Smooth muscle cell (in vitro differentiated cells): ENCODE measurements around the gene POU2F1. TPM values are rescaled to one million over a fixed set of nuclear protein-coding genes. Genes with fewer than 3 reads are reported as not detected.

Experiments used
- DNase-seq: peaks from one replicate; lab custom pipeline; 2025; ENCODE audit not compliant: unreplicated experiment; lab: John Stamatoyannopoulos, UW
- H2AFZ ChIP-seq: fragments of 200-600 bp; sonication (generic); 2 replicates; pipeline ENCODE4 v1.6.0; 2016; ENCODE audit warnings: antibody characterized with exemption, low read depth, mild to moderate bottlenecking
- H3F3A ChIP-seq: fragments of 200-600 bp; sonication (generic); 2 replicates; pipeline ENCODE4 v1.6.0; 2017; ENCODE audit warnings: antibody characterized with exemption, low read depth
- H3K27ac ChIP-seq: fragments of 200-600 bp; sonication (generic); 2 replicates; pipeline ENCODE4 v1.5.1; 2016; ENCODE audit warnings: low read depth, mild to moderate bottlenecking
- H3K27me3 ChIP-seq: fragments of 200-600 bp; sonication (generic); 2 replicates; pipeline ENCODE4 v1.6.1; 2016; ENCODE audit warnings: low read depth, mild to moderate bottlenecking
- H3K36me3 ChIP-seq: fragments of 200-600 bp; sonication (generic); 2 replicates; pipeline ENCODE4 v1.5.1; 2016; ENCODE audit warnings: low read depth
- H3K4me1 ChIP-seq: fragments of 200-600 bp; sonication (generic); 2 replicates; pipeline ENCODE4 v1.5.1; 2016; ENCODE audit warnings: low read depth
- H3K4me2 ChIP-seq: fragments of 200-600 bp; sonication (generic); 2 replicates; pipeline ENCODE4 v1.6.0; 2016; ENCODE audit warnings: mild to moderate bottlenecking
- H3K4me3 ChIP-seq: fragments of 200-600 bp; sonication (generic); 2 replicates; pipeline ENCODE4 v1.5.1; 2016; ENCODE audit warnings: mild to moderate bottlenecking
- H3K79me2 ChIP-seq: fragments of 200-600 bp; sonication (generic); 2 replicates; pipeline ENCODE4 v1.6.0; 2016; ENCODE audit warnings: low read depth, mild to moderate bottlenecking
- H3K9ac ChIP-seq: fragments of 200-600 bp; sonication (generic); 2 replicates; pipeline ENCODE4 v1.6.0; 2016; ENCODE audit warnings: low read depth
- H3K9me3 ChIP-seq: fragments of 200-600 bp; sonication (generic); replicated peaks from 2 replicates; pipeline ENCODE4 v1.5.1; 2016; ENCODE audit warnings: low read depth
- H4K20me1 ChIP-seq: fragments of 200-600 bp; sonication (generic); 2 replicates; pipeline ENCODE4 v1.6.0; 2016; ENCODE audit warnings: low read depth
- CTCF ChIP-seq: fragments of 200-600 bp; sonication (generic); IDR thresholded peaks from 2 replicates; pipeline ENCODE4 v1.5.1; 2017; ENCODE audit warnings: borderline replicate concordance, mild to moderate bottlenecking, antibody characterized with exemption; ENCODE audit not compliant: insufficient read depth, poor library complexity, severe bottlenecking
- WGBS: methylation state at CpG from one replicate; pipeline ENCODE4 v1.1.7; 2016; ENCODE audit warnings: low lambda C conversion rate; 5-methylcytosine and 5-hydroxymethylcytosine counted together
- polyA plus RNA-seq: library from polyadenylated mRNA; unstranded; fragments of >200 nt; fragmentation: Nextera tagmentation; extraction: Ambion mirVana; gene quantifications from 2 replicates; pipeline ENCODE4 v1.2.1, GENCODE V29; 2016
- total RNA-seq: library from RNA; depleted of rRNA; stranded (reverse); fragments of >200 nt; gene quantifications from 2 replicates; pipeline ENCODE4 v1.2.3, GENCODE V29; 2014

The POU2F1 gene
- total and polyA plus RNA-seq, 2 experiments from 2014 or later: 5.3 to 15.6 TPM

DNA sequence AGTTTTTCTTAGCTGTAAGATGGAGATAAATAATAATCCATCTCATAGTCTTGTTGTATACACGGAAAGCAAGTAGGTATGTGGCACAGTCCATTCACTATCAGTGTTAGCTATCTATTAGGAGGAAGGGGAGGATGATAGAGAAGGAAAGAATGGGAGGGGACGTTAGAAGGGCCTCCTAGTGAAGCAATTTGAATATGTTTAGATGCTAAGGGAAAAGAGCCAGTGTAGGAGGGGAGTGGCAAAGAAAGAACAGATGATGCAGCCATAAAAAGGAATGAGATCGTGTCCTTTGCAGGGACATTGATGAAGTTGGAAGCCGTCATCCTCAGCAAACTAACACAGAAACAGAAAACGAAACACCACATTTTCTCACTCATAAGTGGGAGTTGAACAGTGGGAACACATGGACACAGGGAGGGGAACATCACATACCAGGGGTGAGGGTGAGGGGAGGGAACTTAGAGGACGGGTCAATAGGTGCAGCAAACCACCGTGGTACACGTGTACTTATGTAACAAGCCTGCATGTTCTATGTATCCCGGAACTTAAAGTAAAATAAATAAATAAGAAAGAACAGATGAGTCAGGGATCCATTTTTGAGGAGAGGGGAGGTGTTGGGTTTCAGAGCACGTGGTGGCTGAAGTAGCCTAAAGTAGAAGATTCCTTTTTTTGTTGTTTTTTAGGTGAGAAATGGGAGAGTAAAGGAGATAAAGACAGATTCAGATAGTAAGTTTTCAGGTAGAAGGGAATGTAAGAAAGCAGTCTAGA lies 124.1 kb downstream of the POU2F1 start:
- H3K79me2 ChIP-seq: no peaks in the 10 kb centered on the region
- no peak overlapping the region for H2AFZ ChIP-seq
- DNase-seq: no peak
- H3K27me3 ChIP-seq: no peaks in the 10 kb centered on the region
- 67% methylated on average over 10 of the region's 10 CpGs for WGBS
- no peaks in the 10 kb centered on the region for H3F3A ChIP-seq
- no peak for TF ChIP-seq CTCF
- H3K4me1 ChIP-seq: no peaks in the 10 kb centered on the region
- no peak overlapping the region for H3K9ac ChIP-seq
- H4K20me1 ChIP-seq: peaks cover 55% of the 10 kb centered on the region
- no peaks in the 10 kb centered on the region for H3K36me3 ChIP-seq
- no peak overlapping the region for H3K4me2 ChIP-seq
- H3K4me3 ChIP-seq: no peak overlapping the region
- no peak overlapping the region for H3K27ac ChIP-seq
- H3K9me3 ChIP-seq: no peaks in the 10 kb centered on the region

DNA sequence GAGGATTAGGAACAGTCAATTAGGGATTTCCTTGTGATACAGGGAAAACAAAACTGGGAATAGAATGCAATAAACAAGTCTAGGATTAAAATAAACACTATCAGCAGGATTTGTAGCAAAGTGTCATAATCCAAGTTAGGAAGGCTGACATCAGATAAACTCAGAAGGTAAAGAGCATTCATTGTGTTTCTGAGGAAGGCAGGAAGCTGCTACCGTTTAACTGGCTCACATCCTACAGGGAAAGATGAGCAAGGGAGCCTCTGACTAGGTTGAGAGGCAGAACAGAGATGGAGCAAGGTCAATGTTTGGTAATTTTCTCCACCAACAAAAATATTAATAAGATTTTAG lies 124.7 kb downstream of the POU2F1 start:
- Histone ChIP-seq H4K20me1 (peaks cover 55% of the 10 kb centered on the region), H2AFZ (no peak overlapping the region), H3K4me3 (no peak overlapping the region), H3K9me3 (no peaks in the 10 kb centered on the region), H3K4me2 (no peak overlapping the region), H3K27ac (no peak overlapping the region), H3F3A (no peaks in the 10 kb centered on the region), H3K36me3 (no peaks in the 10 kb centered on the region), H3K9ac (no peak overlapping the region), H3K27me3 (no peaks in the 10 kb centered on the region), H3K79me2 (no peaks in the 10 kb centered on the region), H3K4me1 (no peaks in the 10 kb centered on the region)
- TF ChIP-seq CTCF: no peak
- WGBS: 35% methylated on average over 1 of the region's 1 CpG
- no peak for DNase-seq

DNA sequence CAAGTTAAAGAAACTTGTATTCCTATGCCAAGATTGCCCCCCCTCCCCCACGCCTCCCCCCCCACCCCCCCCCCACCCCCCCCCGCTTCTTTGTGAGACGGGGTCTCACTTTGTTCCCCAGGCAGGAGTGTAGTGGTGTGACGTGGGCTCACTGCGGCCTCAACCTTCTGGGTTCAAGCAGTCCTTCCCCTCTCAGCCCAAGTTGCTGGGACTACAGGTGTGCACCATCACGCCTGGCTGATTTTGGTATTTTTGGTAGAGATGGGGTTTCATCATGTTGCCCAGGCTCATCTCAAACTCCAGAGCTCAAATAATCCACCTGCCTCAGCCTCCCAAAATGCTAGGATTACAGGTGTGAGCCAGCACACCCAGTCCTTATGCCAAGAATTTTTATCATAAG lies 136.6 kb downstream of the POU2F1 start:
- no peak overlapping the region for H3K9ac ChIP-seq
- WGBS: 100% methylated on average over 4 of the region's 6 CpGs
- H3K27ac ChIP-seq: no peak overlapping the region
- H3K36me3 ChIP-seq: no peaks in the 10 kb centered on the region
- no peak for DNase-seq
- H3K79me2 ChIP-seq: peaks cover 15% of the 10 kb centered on the region
- no peaks in the 10 kb centered on the region for H3K9me3 ChIP-seq
- no peak overlapping the region for H3K4me3 ChIP-seq
- H2AFZ ChIP-seq: no peak overlapping the region
- peaks cover 17% of the 10 kb centered on the region for H4K20me1 ChIP-seq
- no peak for TF ChIP-seq CTCF
- H3K4me1 ChIP-seq: no peaks in the 10 kb centered on the region
- H3F3A ChIP-seq: peaks cover 7% of the 10 kb centered on the region
- no peak overlapping the region for H3K4me2 ChIP-seq
- no peaks in the 10 kb centered on the region for H3K27me3 ChIP-seq

GRCh38 chr1:167359295-167359694 lies 138.6 kb downstream of the POU2F1 start:
- Histone ChIP-seq H3K4me3 (no peak overlapping the region), H2AFZ (no peak overlapping the region), H4K20me1 (peaks cover 17% of the 10 kb centered on the region), H3K36me3 (no peaks in the 10 kb centered on the region), H3K27me3 (no peaks in the 10 kb centered on the region), H3K79me2 (peaks cover 15% of the 10 kb centered on the region), H3K27ac (no peak overlapping the region), H3K4me1 (no peaks in the 10 kb centered on the region), H3K4me2 (no peak overlapping the region), H3K9me3 (no peaks in the 10 kb centered on the region), H3K9ac (no peak overlapping the region), H3F3A (peaks cover 7% of the 10 kb centered on the region)
- WGBS: 97% methylated on average over 4 of the region's 4 CpGs
- no peak for TF ChIP-seq CTCF
- no peak for DNase-seq
